Measurements from ENCODE around the gene FCN1.
"Not testable (repeated sequence)": the region's sequence is repeated elsewhere in the genome, so short reads cannot be mapped to it uniquely, and the experiment has no call there.

FCN1 gene

DNA sequence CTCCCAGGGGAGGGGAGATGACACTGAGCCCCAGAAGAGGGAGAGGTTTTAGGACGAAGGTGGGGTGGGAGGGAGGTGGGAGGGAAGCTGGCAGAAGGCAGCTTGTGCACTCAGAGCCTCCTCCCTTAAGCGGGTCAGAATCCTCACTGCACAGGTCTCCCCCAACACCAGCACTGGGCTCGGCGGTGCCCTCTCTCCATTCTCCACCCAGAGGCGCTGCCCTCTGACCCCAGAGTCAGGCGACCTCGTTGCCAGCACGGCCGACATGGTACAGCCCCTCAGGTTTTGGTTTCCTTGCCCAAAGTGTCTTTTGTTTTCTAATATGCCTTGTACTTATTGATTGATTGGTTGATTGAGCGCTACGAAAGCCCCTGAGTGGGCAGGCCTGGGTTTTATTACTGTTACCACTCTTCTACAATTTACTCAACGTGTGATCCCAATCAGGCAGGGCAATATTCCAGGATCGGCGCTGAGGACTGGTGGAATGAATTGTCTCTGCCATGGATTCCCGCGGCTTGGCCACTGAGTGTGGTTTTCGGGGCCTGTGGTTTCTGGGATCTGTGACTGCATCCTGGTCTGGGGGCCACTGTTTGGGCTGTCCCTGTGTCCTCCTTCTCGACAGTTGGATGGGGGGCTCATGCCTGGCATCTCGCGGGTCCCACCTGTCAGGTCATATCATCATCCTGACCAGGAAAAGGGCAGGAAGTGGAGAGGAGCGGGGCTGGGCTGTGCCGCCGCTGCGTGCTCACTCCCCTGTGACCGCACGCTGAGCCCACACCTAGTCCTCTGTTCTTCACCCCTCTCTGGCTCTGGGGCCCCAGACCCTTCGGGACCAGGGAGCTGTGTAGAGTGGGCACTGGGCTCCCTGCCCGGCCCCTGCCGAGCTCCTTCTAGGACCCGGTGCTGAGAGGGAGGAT is 46.7 kb downstream of the FCN1 start:
- DNase-seq = no peak

DNA sequence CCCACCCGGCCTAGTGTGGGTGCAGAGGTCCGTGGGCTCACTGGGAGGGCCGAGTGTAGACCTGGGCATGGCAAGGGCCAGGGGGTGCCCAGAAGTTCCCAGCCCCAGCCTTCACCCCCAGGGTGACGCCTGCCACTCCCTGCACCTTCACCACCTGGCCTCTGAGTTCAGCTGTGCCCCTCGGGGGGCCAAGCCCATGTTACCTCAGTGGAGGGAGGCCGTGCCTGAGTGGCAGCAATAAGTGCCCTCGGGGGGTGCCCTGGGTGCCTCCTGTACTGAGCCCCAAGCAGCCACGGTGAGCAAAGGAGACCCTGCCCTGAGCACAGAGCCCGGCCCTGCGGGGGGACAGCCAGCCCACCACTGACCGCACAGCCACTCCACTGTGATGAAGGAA is 47.4 kb downstream of the FCN1 start:
- no peak for DNase-seq

DNA sequence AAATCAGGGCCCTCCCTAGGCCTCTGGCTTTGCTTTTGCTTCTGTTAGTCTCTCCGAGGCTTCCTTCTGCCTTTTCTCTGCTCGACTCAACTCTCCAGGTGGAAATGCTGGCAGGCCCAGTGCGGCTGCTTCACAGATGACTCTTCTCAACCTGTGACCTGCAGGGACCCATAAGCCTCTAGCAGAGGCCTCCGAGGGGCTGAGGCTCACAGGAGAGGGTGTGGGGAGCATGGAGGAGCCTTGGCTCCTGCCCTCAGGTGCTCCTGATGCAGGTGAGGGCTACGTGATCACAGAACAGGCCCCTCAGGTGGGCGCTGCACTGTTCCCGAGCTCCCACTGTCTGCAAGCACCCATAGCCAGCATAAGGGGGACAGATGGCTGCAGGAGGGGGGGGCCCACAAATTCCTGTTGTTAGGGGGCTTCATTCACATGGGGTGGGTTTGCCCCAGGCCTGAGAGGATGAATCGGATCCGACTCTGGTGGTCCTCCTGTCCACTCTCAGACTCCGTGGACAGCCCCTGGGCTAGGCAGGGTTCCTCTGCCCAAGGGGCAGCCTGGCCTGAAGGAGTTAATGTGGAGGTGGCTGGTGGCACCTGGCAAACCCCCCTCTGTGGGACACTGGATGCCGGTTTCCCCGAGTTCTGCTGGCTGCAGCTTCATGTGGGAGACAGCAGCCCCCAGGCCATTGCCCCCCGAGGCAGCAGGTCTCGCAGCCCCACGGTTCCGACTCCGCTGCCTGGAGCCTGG is 48.0 kb downstream of the FCN1 start:
- no peak for DNase-seq

DNA sequence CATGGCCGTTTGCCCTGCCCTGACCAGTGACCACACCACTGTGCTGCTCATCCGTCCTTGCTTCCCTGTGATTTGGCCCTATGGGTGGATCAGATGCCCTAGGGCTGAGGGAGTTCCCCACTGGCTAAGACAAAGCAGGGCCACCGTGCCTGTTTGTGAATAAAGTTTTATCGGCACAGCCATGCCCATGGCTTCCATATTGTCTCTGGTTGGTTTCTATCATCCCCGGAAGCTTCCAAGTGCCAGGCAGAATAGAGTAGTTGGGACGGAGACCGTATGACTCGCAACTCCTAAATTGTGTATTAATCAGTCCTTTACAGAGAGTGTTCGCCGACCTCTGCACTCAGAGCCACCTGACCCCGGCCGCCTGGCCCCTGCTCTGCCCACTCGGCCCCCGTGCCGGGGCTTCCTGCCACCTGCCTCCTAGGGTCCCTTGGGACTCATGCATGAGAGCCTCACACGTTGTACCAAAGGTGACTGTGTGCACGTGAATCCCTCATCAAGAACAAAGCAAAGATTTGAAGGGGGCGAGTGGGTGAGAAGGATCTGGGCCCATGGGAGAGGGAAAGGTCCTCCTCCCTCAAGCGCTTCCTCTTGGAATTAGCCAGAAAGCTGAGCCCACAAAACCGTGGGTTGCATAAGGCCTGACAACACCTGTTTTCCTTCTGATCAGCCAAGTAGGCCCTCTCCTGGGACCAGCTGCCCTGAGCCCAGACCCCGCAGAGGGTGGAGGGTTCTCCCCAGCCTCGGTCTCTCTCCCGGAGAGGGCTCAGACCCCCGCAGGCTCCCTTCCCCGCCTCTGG is 48.8 kb downstream of the FCN1 start:
- no peak for DNase-seq

DNA sequence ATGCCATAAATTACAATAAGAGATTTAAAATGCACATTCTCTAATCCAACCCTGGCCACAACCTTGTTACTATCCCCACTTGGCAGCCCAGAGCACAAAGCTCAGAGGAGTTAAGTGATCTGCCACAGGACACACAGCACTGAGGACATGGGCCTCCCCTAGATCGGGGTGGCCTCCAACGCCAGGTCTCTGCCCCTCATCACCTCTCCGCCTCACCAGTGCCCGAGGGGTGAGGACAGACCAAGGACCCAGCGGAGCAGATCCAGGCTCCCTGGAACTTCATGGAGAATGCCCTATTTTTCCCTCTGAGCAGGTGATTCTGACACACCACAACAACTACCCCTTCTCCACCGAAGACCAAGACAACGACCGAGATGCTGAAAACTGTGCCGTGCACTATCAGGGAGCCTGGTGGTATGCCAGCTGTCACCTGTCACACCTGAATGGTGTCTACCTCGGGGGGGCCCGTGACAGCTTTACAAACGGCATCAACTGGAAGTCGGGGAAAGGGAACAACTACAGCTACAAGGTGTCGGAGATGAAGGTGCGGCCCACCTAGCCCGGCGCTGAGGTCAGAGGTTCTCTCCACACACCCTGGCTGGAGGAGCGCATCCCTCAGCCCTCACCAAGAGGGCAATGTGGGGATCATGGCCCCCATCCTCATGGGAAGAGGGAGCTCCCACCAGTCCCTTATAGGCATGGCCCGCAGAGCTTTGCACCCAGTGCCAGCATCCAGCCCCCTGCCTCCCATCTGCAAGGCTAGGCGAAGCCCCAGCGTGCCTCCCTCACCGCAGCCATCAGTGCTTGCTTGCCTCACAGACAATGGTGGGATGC is 49.6 kb downstream of the FCN1 start:
- no peak for DNase-seq

DNA sequence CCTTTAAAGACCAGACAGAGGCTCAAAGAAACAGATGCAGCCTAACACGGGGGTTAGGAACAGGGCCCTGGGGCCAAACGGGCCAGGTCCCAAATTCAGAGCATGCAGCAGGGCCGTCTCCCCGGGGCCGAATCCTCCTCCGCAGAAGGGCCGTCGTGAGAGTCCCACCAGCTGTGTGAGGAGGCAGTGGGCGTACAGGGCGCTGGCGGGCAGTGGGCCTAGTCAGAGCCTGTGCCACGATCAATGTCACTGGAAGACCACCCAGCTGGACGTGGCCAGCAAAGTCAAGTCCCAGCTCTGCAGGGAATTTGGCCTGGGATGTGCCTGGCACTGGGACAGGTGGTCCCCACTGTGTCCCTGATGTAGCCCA is 52.9 kb downstream of the FCN1 start:
- no peak for DNase-seq

DNA sequence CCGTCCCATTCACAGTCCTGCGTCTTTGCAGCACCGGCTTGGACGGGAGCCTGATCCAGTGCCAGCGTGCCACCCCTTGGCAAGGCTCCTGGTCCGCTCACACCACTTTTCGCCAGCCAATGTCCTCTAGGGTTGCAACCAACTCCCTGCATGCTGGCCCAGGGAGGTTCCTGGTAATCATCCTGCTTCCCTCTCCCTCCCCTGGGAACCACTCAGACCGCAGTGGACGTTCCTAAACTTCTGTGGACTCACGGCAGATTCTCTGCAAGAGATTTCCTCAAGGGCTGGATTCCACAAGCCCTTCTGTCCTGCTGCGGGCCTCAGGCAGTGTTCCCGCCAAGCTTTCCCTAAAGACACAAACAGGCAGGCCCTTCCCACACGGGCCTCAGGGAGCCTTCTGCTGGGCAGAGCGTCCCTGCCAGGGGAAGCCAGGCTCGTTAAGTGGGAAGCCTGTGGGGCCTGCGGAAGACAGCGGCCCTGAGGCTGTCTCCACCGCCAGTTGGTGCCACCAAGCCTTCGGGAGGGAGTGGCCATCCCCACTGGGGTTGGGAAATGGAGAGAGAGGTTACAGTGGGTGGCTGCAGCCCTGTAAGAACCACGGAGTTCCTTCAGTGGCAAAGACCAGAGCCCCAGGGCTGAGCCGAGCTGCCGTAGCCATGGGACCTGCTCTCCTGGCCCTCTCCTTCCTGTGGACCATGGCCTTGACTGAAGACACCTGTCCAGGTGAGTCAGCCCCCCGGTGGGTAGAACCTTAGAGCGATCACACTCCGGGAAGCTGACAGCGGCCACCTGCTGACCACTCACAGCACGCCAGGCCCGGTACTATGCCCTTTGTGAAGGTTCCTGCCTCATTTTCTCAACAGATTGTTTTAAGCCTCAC is 53.5 kb downstream of the FCN1 start:
- DNase-seq = no peak

DNA sequence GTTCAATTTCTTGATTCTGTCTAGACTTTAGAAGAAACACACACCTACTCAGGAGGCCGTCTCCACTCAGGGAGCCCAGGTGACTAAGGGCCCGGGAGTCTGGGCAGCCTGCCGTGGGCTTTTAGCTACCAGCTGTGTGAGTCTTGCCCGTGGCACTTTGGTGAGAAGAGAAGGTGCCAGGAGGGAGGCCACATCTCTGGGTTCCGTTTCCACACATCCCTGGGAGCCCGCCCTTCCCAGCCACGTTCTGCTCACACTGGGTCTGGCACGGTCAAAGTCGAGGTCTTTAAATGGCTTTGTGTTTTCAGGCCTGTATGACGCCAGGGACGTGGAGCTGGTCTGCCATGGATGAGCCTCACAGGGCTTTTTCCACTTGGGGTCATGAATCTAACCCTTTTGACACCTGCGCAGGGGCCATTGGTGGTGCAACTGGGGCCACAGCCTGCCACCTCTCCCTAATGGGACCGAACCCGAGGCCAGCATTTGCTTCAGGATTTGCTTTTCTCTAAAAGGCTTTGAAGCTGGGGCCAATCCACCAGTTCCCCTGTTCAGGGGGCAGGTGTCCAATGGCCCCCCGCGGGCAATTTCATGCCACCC is 54.3 kb downstream of the FCN1 start:
- DNase-seq = no peak

DNA sequence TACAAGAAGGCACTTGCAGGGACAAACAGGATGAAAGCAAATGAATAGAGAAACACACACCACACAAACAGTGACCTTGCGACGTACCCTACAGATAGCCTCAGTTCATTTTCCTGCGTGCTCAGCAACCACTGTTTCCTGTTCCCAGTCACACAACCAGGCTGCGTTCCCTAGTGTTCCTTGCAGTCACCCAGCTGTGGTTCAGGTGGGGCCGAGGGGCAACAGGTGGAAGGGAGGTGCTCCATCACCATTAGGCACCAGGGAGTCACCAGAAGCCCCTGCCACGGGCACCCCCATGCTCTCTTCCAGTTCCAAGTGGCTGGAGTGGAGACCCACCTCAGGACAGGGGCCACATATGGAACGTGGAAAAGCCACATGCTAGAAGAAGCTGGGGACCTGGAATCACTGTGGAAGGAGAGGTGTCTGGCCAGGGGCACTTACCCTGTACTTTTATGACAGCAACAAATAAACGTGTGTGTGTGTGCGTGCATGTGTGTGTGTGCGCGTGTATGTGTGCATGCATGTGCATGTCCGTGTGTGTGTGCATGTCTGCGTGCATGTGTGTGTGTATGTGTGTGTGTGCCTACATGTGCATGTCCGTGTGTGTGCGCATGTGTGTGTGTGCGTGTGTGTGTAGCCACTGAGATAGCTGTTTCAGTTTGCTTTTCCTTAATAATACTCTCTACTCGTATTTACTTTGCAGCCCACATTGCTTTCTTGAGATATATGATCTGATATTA is 55.9 kb downstream of the FCN1 start:
- no peak for DNase-seq

DNA sequence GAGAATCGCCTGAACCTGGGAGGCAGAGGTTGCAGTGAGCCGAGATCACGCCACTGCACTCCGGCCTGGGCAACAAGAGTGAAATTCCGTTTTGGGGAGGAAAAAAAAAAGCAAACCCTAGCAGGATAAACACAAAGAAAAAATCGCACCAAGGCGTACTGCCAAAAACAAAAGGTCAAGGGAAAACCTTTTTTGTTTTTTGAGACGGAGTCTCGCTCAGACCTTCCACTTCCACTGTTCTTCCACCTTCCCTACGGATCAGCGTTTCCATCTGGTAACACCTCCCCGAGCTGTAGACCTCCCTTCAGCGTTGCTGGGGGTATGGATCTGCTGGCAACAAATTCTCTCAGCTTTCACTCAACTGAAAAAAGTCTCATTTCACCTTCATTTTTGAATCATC is 57.2 kb downstream of the FCN1 start:
- DNase-seq = no peak

DNA sequence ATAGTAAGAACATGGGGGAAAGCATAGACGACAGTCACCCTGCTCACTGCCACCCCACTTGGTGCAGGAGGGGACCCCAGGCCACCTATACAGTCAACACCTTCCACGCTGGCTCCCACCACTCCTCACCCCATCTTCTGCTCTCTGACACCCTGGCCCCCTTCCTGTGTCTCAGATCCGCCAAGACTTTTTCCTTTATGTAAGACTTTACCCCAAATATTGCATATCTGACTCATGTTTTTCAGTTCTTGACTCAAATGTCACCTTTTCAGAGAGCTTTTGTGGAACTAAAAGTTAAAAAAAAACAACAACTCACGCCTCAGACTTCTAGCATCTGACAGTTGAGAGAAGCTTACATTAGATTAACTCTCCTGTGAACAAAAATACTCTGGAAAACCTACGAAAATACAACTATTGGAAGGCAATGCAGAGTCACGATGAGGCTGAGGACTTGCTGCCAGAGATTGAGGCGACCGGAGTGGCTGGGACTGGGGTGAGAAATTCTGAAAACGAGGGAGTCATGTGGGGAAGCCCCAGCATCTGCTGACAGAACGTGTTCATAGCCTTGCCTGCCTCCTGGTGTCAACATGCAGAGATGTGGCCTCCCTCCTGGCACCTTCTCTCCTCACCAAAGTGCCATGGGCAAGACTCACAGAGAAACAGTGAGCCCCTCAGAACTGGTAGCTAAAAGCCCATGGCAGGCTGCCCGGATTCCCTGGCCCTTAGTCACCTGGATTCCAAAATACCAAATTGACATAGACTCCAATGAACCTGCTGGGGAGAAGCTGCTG is 59.5 kb downstream of the FCN1 start:
- peak; percentile 57 for DNase-seq

DNA sequence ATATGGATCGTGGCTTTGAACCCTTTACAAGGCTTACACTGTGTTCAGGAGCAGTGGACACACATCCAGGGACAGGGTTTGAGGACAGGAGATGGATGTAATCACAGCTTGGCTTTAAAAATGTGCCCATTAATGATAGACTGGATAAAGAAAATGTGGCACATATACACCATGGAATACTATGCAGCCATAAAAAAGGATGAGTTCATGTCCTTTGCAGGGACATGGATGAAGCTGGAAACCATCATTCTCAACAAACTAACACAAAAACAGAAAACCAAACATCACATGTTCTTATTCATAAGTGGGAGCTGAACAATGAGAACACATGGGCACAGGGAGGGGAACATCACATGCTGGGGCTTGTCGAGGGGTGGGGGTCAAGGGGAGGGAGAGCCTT is 60.3 kb downstream of the FCN1 start:
- not testable (repeated sequence) for DNase-seq

DNA sequence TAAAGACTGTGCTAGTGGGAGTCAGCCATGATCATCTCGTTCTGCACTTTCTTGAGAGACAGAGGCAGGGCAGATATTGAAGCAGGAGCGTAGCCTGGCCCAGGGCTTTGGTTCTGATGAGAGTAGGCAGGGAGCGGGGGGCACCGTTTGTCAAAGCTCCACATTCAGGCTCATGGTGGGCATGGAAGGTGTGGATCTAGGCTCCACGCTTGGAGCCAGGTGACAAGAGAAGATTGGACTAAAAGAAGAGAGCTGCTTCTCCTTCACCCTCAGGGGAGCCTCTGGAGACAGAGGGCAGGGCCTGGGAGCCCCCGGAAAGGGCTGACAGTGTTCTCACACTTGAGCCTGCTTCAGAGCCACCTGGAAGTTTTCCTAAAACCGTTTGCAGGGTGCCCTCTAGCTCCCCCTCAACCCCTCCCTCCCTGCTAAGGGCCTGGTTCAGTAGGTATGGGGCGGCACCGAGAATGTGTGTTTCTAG is 61.8 kb downstream of the FCN1 start:
- no peak for DNase-seq
